Nephron (organoid): Measurements from ENCODE around the gene CLIP3.

ENCODE experiments used
- H3K27ac Mint-ChIP-seq, 3 experiments: 2 replicates each; pipeline ENCODE4 v1.8.0; 2020; ENCODE audit warnings: mixed read lengths in 3 of 3, mild to moderate bottlenecking in 2 of 3, moderate library complexity in 1 of 3
- H3K27me3 Mint-ChIP-seq: 2 replicates; pipeline ENCODE4 v1.8.0; 2021; ENCODE audit warnings: low read depth, mild to moderate bottlenecking, moderate library complexity, mixed read lengths
- H3K36me3 Mint-ChIP-seq: 2 replicates; pipeline ENCODE4 v1.8.0; 2020; ENCODE audit warnings: low read depth, mixed read lengths
- H3K4me1 Mint-ChIP-seq: 2 replicates; pipeline ENCODE4 v1.8.0; 2020; ENCODE audit warnings: mixed read lengths
- H3K4me3 Mint-ChIP-seq, 3 experiments: 2 replicates each; pipeline ENCODE4 v1.8.0; 2020; ENCODE audit warnings: mild to moderate bottlenecking in 3 of 3, mixed read lengths in 3 of 3, moderate library complexity in 2 of 3
- H3K9me3 Mint-ChIP-seq: 2 replicates; pipeline ENCODE4 v1.8.0; 2020; ENCODE audit warnings: mixed read lengths
- TF ChIP-seq, protein P1 (sequence below), 3 experiments: fragments of 200-600 bp; sonication (generic); IDR thresholded peaks; one replicate each; pipeline ENCODE4 v1.5.0; 2021; ENCODE audit warnings: antibody characterized with exemption in 3 of 3; ENCODE audit not compliant: unreplicated experiment in 3 of 3

The CLIP3 gene

GRCh38 chr19:36013280-36014011 lies 19.2 kb downstream of the CLIP3 start:
- Mint-ChIP-seq H3K36me3 (peaks cover 28% of the 10 kb centered on the region), H3K4me3 (peak overlapping the region; percentile 94 to 96 (median 95)), H3K27ac (peak overlapping the region; percentile 10 to 89 (median 43)), H3K9me3 (no peaks in the 10 kb centered on the region), H3K4me1 (peaks cover 26% of the 10 kb centered on the region), H3K27me3 (peaks cover 11% of the 10 kb centered on the region)
- TF ChIP-seq, protein P1, sequence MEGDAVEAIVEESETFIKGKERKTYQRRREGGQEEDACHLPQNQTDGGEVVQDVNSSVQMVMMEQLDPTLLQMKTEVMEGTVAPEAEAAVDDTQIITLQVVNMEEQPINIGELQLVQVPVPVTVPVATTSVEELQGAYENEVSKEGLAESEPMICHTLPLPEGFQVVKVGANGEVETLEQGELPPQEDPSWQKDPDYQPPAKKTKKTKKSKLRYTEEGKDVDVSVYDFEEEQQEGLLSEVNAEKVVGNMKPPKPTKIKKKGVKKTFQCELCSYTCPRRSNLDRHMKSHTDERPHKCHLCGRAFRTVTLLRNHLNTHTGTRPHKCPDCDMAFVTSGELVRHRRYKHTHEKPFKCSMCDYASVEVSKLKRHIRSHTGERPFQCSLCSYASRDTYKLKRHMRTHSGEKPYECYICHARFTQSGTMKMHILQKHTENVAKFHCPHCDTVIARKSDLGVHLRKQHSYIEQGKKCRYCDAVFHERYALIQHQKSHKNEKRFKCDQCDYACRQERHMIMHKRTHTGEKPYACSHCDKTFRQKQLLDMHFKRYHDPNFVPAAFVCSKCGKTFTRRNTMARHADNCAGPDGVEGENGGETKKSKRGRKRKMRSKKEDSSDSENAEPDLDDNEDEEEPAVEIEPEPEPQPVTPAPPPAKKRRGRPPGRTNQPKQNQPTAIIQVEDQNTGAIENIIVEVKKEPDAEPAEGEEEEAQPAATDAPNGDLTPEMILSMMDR (IDR thresholded peaks at IDR 0.05; ENCODE audit: unreplicated experiment in 3 of 3) = no peak

- peak overlapping the region; percentile 76 to 79 (median 76) for H3K4me3 Mint-ChIP-seq
- H3K27me3 Mint-ChIP-seq = peaks cover 16% of the 10 kb centered on the region
- peaks cover 26% of the 10 kb centered on the region for H3K4me1 Mint-ChIP-seq
- no peak overlapping the region for H3K27ac Mint-ChIP-seq
- TF ChIP-seq, protein P1 (IDR thresholded peaks at IDR 0.05; ENCODE audit: unreplicated experiment in 3 of 3) = no peak
- H3K36me3 Mint-ChIP-seq = peaks cover 7% of the 10 kb centered on the region
- H3K9me3 Mint-ChIP-seq = no peaks in the 10 kb centered on the region
Observed at GRCh38 chr19:36010402-36010801, 22.3 kb downstream of the CLIP3 start.

DNA sequence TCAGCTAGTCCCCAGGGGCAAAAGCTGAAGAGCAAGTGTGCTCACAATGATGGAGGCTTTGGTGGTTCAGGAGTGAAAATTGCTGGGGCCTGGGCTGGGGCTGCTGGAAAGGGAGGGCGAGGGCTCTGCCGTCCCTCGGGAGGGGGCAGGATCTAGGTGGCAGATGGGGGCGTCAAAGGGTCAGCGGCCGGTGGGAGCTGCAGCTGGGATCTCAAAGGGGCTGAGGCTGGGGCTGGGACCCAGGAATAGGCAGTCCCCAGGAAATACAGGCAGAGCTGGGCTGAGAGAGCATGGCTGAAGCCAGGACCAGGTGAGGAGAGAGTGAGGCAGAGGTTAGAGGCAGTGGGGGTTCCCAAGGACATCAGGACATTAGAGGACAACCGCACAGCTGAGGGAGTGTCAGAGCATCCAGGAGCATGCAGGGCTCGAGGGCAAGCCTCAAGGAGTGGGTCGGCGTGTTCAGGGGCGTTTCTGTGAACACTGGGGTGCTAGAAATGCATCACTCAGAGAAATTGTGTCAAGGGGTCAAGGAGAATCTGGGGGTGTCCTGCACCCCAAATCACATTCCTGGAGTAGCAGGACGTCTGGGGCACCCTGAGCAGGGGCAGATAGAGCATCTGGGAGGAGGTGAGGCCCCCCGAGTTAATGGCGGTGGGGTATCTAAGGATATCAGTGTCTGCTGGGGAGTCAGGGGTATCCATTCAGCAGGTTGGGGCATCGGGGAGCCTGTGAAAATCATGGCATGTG lies 22.9 kb downstream of the CLIP3 start:
- Mint-ChIP-seq H3K4me3 (peak overlapping the region; percentile 76 to 79 (median 76)), H3K9me3 (no peaks in the 10 kb centered on the region), H3K36me3 (peaks cover 9% of the 10 kb centered on the region), H3K27ac (peak overlapping the region in 2 of 3 experiments; percentile 26 to 57), H3K4me1 (peaks cover 26% of the 10 kb centered on the region), H3K27me3 (peaks cover 16% of the 10 kb centered on the region)
- TF ChIP-seq, protein P1 (IDR thresholded peaks at IDR 0.05; ENCODE audit: unreplicated experiment in 3 of 3) = no peak

DNA sequence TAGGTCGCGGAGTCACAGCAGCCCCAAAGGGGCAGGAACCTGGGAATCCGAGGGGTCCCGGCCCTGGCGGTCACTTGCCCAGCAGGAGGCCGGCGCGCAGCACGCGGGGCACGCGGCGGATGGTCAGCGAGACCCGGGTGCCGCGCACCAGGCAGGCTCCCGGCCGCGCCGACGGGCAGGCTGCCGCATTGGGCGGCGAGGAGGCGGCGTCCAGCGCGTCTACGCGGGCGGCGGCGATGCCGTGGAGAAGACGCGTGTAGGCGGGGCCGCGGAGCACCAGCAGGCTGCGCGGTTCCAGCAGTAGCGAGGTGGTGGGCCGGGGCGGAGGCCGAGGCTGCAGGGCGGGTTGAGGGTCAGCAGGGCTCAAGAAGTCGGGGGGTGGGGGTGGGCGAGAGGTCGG lies 23.5 kb downstream of the CLIP3 start:
- H3K27ac Mint-ChIP-seq = peak overlapping the region in 1 of 3 experiments; percentile 57
- peak overlapping the region; percentile 76 to 82 (median 79) for H3K4me3 Mint-ChIP-seq
- no peaks in the 10 kb centered on the region for H3K9me3 Mint-ChIP-seq
- H3K27me3 Mint-ChIP-seq = peaks cover 16% of the 10 kb centered on the region
- H3K4me1 Mint-ChIP-seq = peaks cover 20% of the 10 kb centered on the region
- H3K36me3 Mint-ChIP-seq = peaks cover 8% of the 10 kb centered on the region
- TF ChIP-seq, protein P1 (IDR thresholded peaks at IDR 0.05; ENCODE audit: unreplicated experiment in 3 of 3) = no peak

DNA sequence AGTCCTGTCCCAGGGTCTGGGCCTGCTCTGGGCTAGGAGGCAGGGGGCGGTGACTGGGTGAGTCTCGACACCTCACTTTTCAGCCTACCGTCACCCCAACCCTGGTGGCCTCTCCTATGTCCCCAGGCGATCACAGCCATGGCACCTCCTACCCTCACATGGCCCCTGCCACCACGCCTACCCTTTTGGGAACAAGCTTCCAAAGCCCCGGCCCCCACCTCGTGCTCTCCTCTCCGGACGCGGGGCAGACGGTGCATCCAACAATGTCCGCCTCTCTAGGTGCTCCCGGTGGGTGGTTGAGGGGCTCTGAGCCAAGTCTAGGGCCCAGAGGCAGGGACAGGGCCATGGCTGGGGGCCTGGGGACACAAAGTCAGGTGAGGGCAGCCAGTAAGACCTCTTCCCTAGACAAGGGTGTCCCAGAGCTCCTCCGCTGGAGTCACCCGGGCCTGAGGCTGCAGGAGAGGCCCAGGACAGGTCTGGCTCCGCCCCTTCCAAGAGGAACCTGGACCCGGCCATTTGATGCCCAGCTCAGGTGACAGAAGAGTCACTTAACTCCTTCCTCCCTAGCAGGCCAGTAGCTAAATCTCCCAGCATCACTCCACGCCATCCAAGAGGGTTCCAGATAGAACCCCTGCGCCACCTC lies 24.2 kb downstream of the CLIP3 start, which contains the start of gene SYNE4:
SYNE4 (minus strand) TSS at position 478 of the 643 bp plus-strand sequence; CDS start at position 346, 132 bp downstream.
- peaks cover 9% of the 10 kb centered on the region for H3K36me3 Mint-ChIP-seq
- H3K9me3 Mint-ChIP-seq = no peaks in the 10 kb centered on the region
- H3K4me3 Mint-ChIP-seq = peak within 1 kb of the TSS; percentile 79 to 82 (median 81)
- H3K27me3 Mint-ChIP-seq = peaks cover 16% of the 10 kb centered on the region
- H3K4me1 Mint-ChIP-seq = peaks cover 12% of the 10 kb centered on the region
- peak within 1 kb of the TSS; percentile 50 to 86 (median 74) for H3K27ac Mint-ChIP-seq
- TF ChIP-seq, protein P1 (IDR thresholded peaks at IDR 0.05; ENCODE audit: unreplicated experiment in 3 of 3) = no peak
